Activated CD4-positive, CD25-positive, alpha-beta regulatory T cell treated with anti-CD3 and anti-CD28 coated beads, Interleukin-2, amount 50 U/mL, for 16 hours (primary cell): Measurements from ENCODE around the gene TRMT2A.

Source experiments
- DNase-seq: peaks from one replicate; pipeline ENCODE4 v3.0.0-alpha.2; 2020; ENCODE audit warnings: low read depth, low spot score

Gene TRMT2A

GRCh38 chr22:20121856-20122415 lies 4.9 kb upstream of the TRMT2A start:
- DNase-seq: no peak

GRCh38 chr22:20118300-20119020 lies 1.4 kb upstream of the TRMT2A start:
- no peak for DNase-seq

- DNase-seq: peak; percentile 27
Observed at GRCh38 chr22:20117633-20118299, 740 bp upstream of the TRMT2A start.

GRCh38 chr22:20116376-20116950 lies 563 bp downstream of the TRMT2A start:
- DNase-seq: no peak

- DNase-seq: no peak
Observed at GRCh38 chr22:20115691-20116375, 1.2 kb downstream of the TRMT2A start, which contains the start of gene RANBP1. TSS of gene RANBP1 (plus strand) at chr22:20116104. CDS start at chr22:20116185, 81 bp downstream.

GRCh38 chr22:20114506-20115475 lies 2.2 kb downstream of the TRMT2A start:
- DNase-seq: no peak

- no peak for DNase-seq
Observed at GRCh38 chr22:20113551-20114310, 3.3 kb downstream of the TRMT2A start.

GRCh38 chr22:20112623-20113511 lies 4.2 kb downstream of the TRMT2A start:
- DNase-seq: no peak

- no peak for DNase-seq
Observed at GRCh38 chr22:20111689-20112622, 5.1 kb downstream of the TRMT2A start.

- no peak for DNase-seq
Observed at GRCh38 chr22:20111045-20111688, 5.9 kb downstream of the TRMT2A start.

- DNase-seq: no peak
Observed at GRCh38 chr22:20110359-20110985, 6.6 kb downstream of the TRMT2A start.

- DNase-seq: no peak
Observed at GRCh38 chr22:20109411-20110358, 7.3 kb downstream of the TRMT2A start.

- DNase-seq: no peak
Observed at GRCh38 chr22:20108757-20109230, 8.2 kb downstream of the TRMT2A start.

GRCh38 chr22:20107951-20108756 lies 8.9 kb downstream of the TRMT2A start:
- no peak for DNase-seq

GRCh38 chr22:20107471-20107901 lies 9.5 kb downstream of the TRMT2A start:
- DNase-seq: no peak
